ENCODE measurements around the gene ZBTB7A. TPM values are rescaled to one million over a fixed set of nuclear protein-coding genes. Genes with fewer than 3 reads are reported as not detected.

ZBTB7A gene
- total RNA-seq, 2 donors from 2014 or later: 110 to 123 TPM

- no peaks in the 10 kb centered on the region for H3K36me3 ChIP-seq
- no peaks in the 10 kb centered on the region for H3K9me3 ChIP-seq
- no peak for TF ChIP-seq CTCF (IDR thresholded peaks at IDR 0.05)
- no peak overlapping the region for H3K27ac ChIP-seq
- no peaks in the 10 kb centered on the region for H3K27me3 ChIP-seq
- no peaks in the 10 kb centered on the region for H3K4me1 ChIP-seq
- H3K4me3 ChIP-seq: no peak overlapping the region
- DNase-seq: no peak
- intact Hi-C loops (cut with DNase I): no loop called here
- no peak overlapping the region for H3K9ac ChIP-seq (ENCODE audit: low read depth in 2 of 2, low read length in 2 of 2)
These were observed 42.9 kb downstream of the ZBTB7A start for GRCh38 chr19:4023600-4024398.

GRCh38 chr19:4019578-4019977 is 47.1 kb downstream of the ZBTB7A start:
- intact Hi-C loops (cut with DNase I): no loop called here

GRCh38 chr19:4018775-4019504 is 47.8 kb downstream of the ZBTB7A start:
- H3K9ac ChIP-seq (ENCODE audit: low read depth in 2 of 2, low read length in 2 of 2): no peak overlapping the region
- peaks cover 4% of the 10 kb centered on the region for H3K4me1 ChIP-seq
- DNase-seq: no peak
- intact Hi-C loops (cut with DNase I): no loop called here
- H3K27me3 ChIP-seq: no peaks in the 10 kb centered on the region
- TF ChIP-seq CTCF (IDR thresholded peaks at IDR 0.05): no peak
- H3K36me3 ChIP-seq: no peaks in the 10 kb centered on the region
- H3K4me3 ChIP-seq: no peak overlapping the region
- H3K9me3 ChIP-seq: no peaks in the 10 kb centered on the region
- no peak overlapping the region for H3K27ac ChIP-seq

More at GRCh38 chr19:4019578-4019977, 47.1 kb downstream of the ZBTB7A start:
- Histone ChIP-seq H3K4me3 (no peak overlapping the region), H3K4me1 (peaks cover under 1% of the 10 kb centered on the region), H3K9ac (ENCODE audit: low read depth in 2 of 2, low read length in 2 of 2) (no peak overlapping the region), H3K9me3 (no peaks in the 10 kb centered on the region), H3K36me3 (no peaks in the 10 kb centered on the region), H3K27ac (no peak overlapping the region), H3K27me3 (no peaks in the 10 kb centered on the region)
- no peak for DNase-seq
- TF ChIP-seq CTCF (IDR thresholded peaks at IDR 0.05): no peak

GRCh38 chr19:4018140-4018613 is 48.5 kb downstream of the ZBTB7A start:
- no peak overlapping the region for H3K27ac ChIP-seq
- no peak overlapping the region for H3K9ac ChIP-seq (ENCODE audit: low read depth in 2 of 2, low read length in 2 of 2)
- peaks cover 6% of the 10 kb centered on the region for H3K36me3 ChIP-seq

More at GRCh38 chr19:4018140-4018613, 48.5 kb downstream of the ZBTB7A start:
- Histone ChIP-seq H3K4me3 (no peak overlapping the region), H3K27me3 (no peaks in the 10 kb centered on the region), H3K9me3 (no peaks in the 10 kb centered on the region), H3K4me1 (peaks cover 4% of the 10 kb centered on the region)
- intact Hi-C loops (cut with DNase I): no loop called here
- no peak for DNase-seq
- no peak for TF ChIP-seq CTCF (IDR thresholded peaks at IDR 0.05)
